ENCODE data around the gene UGT2A1. TPM values are rescaled to one million over a fixed set of nuclear protein-coding genes. Genes with fewer than 3 reads are reported as not detected.

The UGT2A1 gene
- polyA plus RNA-seq, 2 of the 4 experiments (the other 2 are of a cell fraction): not detected

DNA sequence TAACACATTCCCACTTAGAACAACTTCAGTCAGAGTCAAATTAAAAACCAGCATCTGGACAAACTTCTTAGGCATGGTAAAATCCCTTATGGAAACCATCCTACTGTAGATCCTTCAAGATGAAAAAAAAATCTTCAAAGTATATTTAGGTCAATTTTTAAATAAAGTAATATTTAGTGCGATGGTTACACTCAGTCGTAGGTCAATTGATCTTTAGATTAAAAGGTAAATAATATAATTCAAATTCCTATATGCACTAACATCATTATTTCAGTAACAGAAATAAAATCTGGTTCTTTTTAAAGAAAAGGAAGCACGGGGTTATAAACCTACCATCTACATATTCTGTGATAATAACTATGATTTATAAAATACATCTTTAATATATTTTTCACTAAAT lies 13.5 kb downstream of the UGT2A1 start, which contains the start of gene UGT2A2:
Gene UGT2A2, minus strand, starts transcription at position 101 of the 400 bp plus-strand sequence. Its CDS starts 2 bp downstream, at position 99.
- DNase-seq (ENCODE audit: low read depth in 1 of 2, low spot score in 1 of 2) (no peak), ATAC-seq (no peak), FAIRE-seq (no peak)
- Histone ChIP-seq H3K4me2 (no peak within 1 kb of the TSS), H3K27ac (no peak within 1 kb of the TSS), H3K4me3 (no peak within 1 kb of the TSS), H3K4me1 (no peaks in the 10 kb centered on the region), H3K9me3 (no peaks in the 10 kb centered on the region)
- TF ChIP-seq, protein P1, sequence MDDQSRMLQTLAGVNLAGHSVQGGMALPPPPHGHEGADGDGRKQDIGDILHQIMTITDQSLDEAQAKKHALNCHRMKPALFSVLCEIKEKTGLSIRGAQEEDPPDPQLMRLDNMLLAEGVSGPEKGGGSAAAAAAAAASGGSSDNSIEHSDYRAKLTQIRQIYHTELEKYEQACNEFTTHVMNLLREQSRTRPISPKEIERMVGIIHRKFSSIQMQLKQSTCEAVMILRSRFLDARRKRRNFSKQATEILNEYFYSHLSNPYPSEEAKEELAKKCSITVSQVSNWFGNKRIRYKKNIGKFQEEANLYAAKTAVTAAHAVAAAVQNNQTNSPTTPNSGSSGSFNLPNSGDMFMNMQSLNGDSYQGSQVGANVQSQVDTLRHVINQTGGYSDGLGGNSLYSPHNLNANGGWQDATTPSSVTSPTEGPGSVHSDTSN (IDR thresholded peaks at IDR 0.05): no peak
- TF ChIP-seq RFX5 (IDR thresholded peaks at IDR 0.05) (no peak), MYC (IDR thresholded peaks at IDR 0.05; ENCODE audit: borderline replicate concordance, low read length) (no peak), NR3C1 (IDR thresholded peaks at IDR 0.05) (no peak), FOXS1 (CRISPR knock-in tag; IDR thresholded peaks at IDR 0.05) (no peak), EHMT2 (IDR thresholded peaks at IDR 0.05; ENCODE audit: low read depth) (no peak)
- ChIA-PET POLR2A (no interaction called here), CTCF (no interaction called here)
- 63% methylated on average over 3 of the region's 3 CpGs for WGBS (ENCODE audit: missing lambda C conversion rate)

DNA sequence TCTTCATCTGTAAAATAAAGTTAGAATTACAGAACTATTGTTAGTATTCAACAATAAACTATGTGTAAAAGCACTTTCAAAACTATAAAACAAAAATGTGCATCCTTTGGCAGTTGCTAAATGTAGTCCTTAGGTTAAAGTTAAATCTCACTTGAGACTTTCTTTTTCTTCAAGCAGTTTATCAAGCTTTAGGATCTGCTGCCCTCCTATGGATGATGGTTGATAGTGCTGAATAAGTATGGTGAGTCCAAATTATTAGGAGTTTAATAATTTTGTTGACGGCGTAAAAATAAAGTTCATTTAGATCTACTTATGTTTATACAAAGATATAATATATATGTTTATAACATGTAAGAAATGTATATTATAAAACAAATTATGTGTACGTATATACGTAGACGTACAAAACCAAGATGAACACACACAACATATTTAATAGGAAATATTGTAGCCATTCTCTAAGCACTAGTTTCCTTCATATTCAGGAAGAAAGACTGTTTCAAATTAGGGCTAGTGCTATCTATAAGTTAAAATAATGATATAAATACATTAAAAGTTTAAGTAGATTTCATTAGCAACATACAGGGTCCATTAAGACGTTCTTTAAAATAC lies 35.9 kb downstream of the UGT2A1 start:
- POLR2A ChIA-PET: no interaction called here
- H3K4me2 ChIP-seq: no peak overlapping the region
- H3K9me3 ChIP-seq: no peaks in the 10 kb centered on the region
- H3K4me1 ChIP-seq: 0 out of 3 replicates have a peak, but pooled peaks cover 5% of the 10 kb centered on the region
- 57% methylated on average over 6 of the region's 6 CpGs for WGBS (ENCODE audit: missing lambda C conversion rate)
- DNase-seq (ENCODE audit: low read depth in 1 of 2, low spot score in 1 of 2): peak; percentile 10 to 61
- H3K4me3 ChIP-seq: no peak overlapping the region
- FAIRE-seq: no peak
- no peak for ATAC-seq
- TF ChIP-seq, protein P2, sequence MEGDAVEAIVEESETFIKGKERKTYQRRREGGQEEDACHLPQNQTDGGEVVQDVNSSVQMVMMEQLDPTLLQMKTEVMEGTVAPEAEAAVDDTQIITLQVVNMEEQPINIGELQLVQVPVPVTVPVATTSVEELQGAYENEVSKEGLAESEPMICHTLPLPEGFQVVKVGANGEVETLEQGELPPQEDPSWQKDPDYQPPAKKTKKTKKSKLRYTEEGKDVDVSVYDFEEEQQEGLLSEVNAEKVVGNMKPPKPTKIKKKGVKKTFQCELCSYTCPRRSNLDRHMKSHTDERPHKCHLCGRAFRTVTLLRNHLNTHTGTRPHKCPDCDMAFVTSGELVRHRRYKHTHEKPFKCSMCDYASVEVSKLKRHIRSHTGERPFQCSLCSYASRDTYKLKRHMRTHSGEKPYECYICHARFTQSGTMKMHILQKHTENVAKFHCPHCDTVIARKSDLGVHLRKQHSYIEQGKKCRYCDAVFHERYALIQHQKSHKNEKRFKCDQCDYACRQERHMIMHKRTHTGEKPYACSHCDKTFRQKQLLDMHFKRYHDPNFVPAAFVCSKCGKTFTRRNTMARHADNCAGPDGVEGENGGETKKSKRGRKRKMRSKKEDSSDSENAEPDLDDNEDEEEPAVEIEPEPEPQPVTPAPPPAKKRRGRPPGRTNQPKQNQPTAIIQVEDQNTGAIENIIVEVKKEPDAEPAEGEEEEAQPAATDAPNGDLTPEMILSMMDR (IDR thresholded peaks at IDR 0.05): peak; percentile 62
- TF ChIP-seq, protein P3, sequence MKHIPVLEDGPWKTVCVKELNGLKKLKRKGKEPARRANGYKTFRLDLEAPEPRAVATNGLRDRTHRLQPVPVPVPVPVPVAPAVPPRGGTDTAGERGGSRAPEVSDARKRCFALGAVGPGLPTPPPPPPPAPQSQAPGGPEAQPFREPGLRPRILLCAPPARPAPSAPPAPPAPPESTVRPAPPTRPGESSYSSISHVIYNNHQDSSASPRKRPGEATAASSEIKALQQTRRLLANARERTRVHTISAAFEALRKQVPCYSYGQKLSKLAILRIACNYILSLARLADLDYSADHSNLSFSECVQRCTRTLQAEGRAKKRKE (CRISPR knock-in tag; IDR thresholded peaks at IDR 0.05; ENCODE audit: low read depth): no peak
- TF ChIP-seq SMC3 (IDR thresholded peaks at IDR 0.05): peak; percentile 77
- TF ChIP-seq HOXB5 (CRISPR knock-in tag; IDR thresholded peaks at IDR 0.05): no peak
- peak; percentile 61 to 82 for TF ChIP-seq RAD21 (conservative IDR thresholded peaks at IDR 0.05 in 1 of 2, IDR thresholded peaks at IDR 0.05 in 1 of 2)
- CTCF ChIA-PET: interaction anchor here (1.0 to 1.2 kb wide), 2 partner anchors 299 to 1558 kb away, joined by 3 read pairs; no protein-coding TSS in a partner anchor
- no peak overlapping the region for H3K27ac ChIP-seq

DNA sequence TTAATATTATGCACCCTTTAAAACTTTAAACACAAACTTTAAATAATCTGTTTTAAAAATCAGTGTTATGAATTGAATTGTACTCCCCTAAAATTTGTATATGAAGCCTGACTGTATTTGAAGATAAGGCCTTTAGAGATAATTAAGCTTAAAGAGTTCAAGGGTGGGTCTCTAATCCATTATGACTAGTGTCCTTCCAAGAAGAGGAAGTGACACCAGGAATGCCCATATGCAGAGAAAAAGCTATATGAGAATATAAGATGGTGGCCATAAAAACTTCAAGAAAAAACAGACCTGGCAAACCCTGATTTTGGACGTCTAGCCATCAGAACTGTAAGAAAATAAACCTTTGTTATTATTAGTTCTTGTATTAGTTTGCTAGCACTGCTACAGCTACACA lies 42.6 kb downstream of the UGT2A1 start:
- H3K4me1 ChIP-seq: no peaks in the 10 kb centered on the region
- no peaks in the 10 kb centered on the region for H3K9me3 ChIP-seq
- H3K4me3 ChIP-seq: no peak overlapping the region
- no peak overlapping the region for H3K27ac ChIP-seq
- ChIA-PET CTCF (no interaction called here), POLR2A (no interaction called here)
- H3K4me2 ChIP-seq: no peak overlapping the region
- ATAC-seq: no peak
- FAIRE-seq: no peak
- 39% methylated on average over 1 of the region's 1 CpG for WGBS (ENCODE audit: missing lambda C conversion rate)
- TF ChIP-seq CHD2 (IDR thresholded peaks at IDR 0.05; ENCODE audit: low read length, partially characterized antibody): no peak
- no peak for TF ChIP-seq ZSCAN20 (CRISPR knock-in tag; IDR thresholded peaks at IDR 0.05)
- TF ChIP-seq, protein P2 (IDR thresholded peaks at IDR 0.05): no peak
- TF ChIP-seq GATA3 (IDR thresholded peaks at IDR 0.05; ENCODE audit: borderline replicate concordance): no peak
- TF ChIP-seq, protein P1 (IDR thresholded peaks at IDR 0.05): no peak
- no peak for TF ChIP-seq KDM1A (IDR thresholded peaks at IDR 0.05; ENCODE audit: low read depth)
- no peak for TF ChIP-seq PHF8 (IDR thresholded peaks at IDR 0.05; ENCODE audit: borderline replicate concordance, low read depth)
- TF ChIP-seq SMC3 (IDR thresholded peaks at IDR 0.05): no peak
- TF ChIP-seq JUN (IDR thresholded peaks at IDR 0.05): no peak
- TF ChIP-seq, protein P4, sequence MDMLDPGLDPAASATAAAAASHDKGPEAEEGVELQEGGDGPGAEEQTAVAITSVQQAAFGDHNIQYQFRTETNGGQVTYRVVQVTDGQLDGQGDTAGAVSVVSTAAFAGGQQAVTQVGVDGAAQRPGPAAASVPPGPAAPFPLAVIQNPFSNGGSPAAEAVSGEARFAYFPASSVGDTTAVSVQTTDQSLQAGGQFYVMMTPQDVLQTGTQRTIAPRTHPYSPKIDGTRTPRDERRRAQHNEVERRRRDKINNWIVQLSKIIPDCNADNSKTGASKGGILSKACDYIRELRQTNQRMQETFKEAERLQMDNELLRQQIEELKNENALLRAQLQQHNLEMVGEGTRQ (IDR thresholded peaks at IDR 0.05): no peak
- TF ChIP-seq TP53 (CRISPR knock-in tag; IDR thresholded peaks at IDR 0.05): no peak
- no peak for TF ChIP-seq TFCP2L1 (CRISPR knock-in tag; IDR thresholded peaks at IDR 0.05)
- TF ChIP-seq RCOR1 (IDR thresholded peaks at IDR 0.05; ENCODE audit: low read depth, low read length): no peak
- TF ChIP-seq HDAC2 (IDR thresholded peaks at IDR 0.05): no peak
- TF ChIP-seq ZC3H11A (IDR thresholded peaks at IDR 0.05): no peak
- no peak for TF ChIP-seq BHLHE40 (IDR thresholded peaks at IDR 0.05; ENCODE audit: low read depth, low read length)
- TF ChIP-seq RNF2 (IDR thresholded peaks at IDR 0.05; ENCODE audit: borderline replicate concordance, low read depth): no peak
- no peak for DNase-seq (ENCODE audit: low read depth in 1 of 2, low spot score in 1 of 2)
